Heart right ventricle (tissue), 16 donors: Measurements from ENCODE around the gene OTOG. TPM values are rescaled to one million over a fixed set of nuclear protein-coding genes. Genes with fewer than 3 reads are reported as not detected.

Experiments
- ATAC-seq, 8 donors: fragments of 200-7000 bp; cut with Tn5 transposase; one replicate each; pipeline ENCODE4 v1.9.1; 2020; ENCODE audit warnings: mild to moderate bottlenecking in 8 of 8, moderate library complexity in 8 of 8, moderate number of reproducible peaks in 1 of 8
- DNase-seq, 2 donors: peaks; one replicate each; pipeline ENCODE4 v3.0.0-alpha.2; 2020
- H3K27ac ChIP-seq, 10 donors: fragments of 200-600 bp; sonication (generic) in 2 of 10; one replicate each; pipeline versions ENCODE4 v1.5.0 to v1.8.0; 2020 to 2022; ENCODE audit warnings: mild to moderate bottlenecking in 3 of 10
- H3K27me3 ChIP-seq, 7 donors: fragments of 200-600 bp; one replicate each; pipeline ENCODE4 v1.8.0; 2021 to 2022; ENCODE audit warnings: mild to moderate bottlenecking in 2 of 7
- H3K36me3 ChIP-seq, 9 donors: fragments of 200-600 bp; sonication (generic) in 1 of 9; one replicate each; pipeline versions ENCODE4 v1.5.0 to v1.8.0; 2020 to 2022; ENCODE audit warnings: mild to moderate bottlenecking in 2 of 9
- H3K4me1 ChIP-seq, 9 donors: fragments of 200-600 bp; sonication (generic) in 1 of 9; one replicate each; pipeline versions ENCODE4 v1.5.0 to v1.8.0; 2020 to 2022; ENCODE audit warnings: mild to moderate bottlenecking in 4 of 9
- H3K4me3 ChIP-seq, 10 donors: fragments of 200-600 bp; sonication (generic) in 2 of 10; one replicate each; pipeline versions ENCODE4 v1.5.0 to v1.8.0; 2020 to 2022; ENCODE audit warnings: mild to moderate bottlenecking in 7 of 10, moderate library complexity in 2 of 10
- H3K9me3 ChIP-seq, 11 donors: fragments of 200-600 bp in 10 of 11; sonication (generic) in 2 of 11; one replicate each; pipeline versions ENCODE4 v1.5.0 to v1.8.0; 2013 to 2022; ENCODE audit warnings: mild to moderate bottlenecking in 2 of 11, control low read depth in 1 of 11, moderate library complexity in 1 of 11
- WGBS, 2 donors: extraction: QIAGEN DNeasy Blood & Tissue Kit; methylation state at CpG; one replicate each; pipeline ENCODE4 v1.1.7; 2013; ENCODE audit warnings: inconsistent platforms in 1 of 2; 5-methylcytosine and 5-hydroxymethylcytosine counted together
- intact Hi-C, 10 donors: fragments of 100-400 bp; cut with DNase I; formaldehyde crosslinking; loops; one replicate each; pipeline versions ENCODE4 v1.11.1 to v1.14.2; 2022
- polyA plus RNA-seq, 2 donors: library from polyadenylated mRNA; stranded (reverse); fragments of 200-250 nt; gene quantifications; one replicate each; pipeline ENCODE4 v1.2.3, GENCODE V29; 2013
- total RNA-seq, 10 donors: library from RNA; stranded (reverse); fragmentation: NEBNext Ultra II Directional in 3 of 10; extraction: Animal tissue kit (Norgen Biotek cat#: 25700) in 3 of 10; gene quantifications; one replicate each; pipeline versions ENCODE4 v1.2.1 to v1.2.4, GENCODE V29; 2021 to 2023
- TF ChIP-seq, protein P1 (sequence below), 9 donors: fragments of 200-600 bp; sonication (generic) in 2 of 9; IDR thresholded peaks; one replicate each; pipeline versions ENCODE4 v1.5.0 to v1.8.0; 2021 to 2022; ENCODE audit warnings: antibody characterized with exemption in 9 of 9, mild to moderate bottlenecking in 5 of 9, moderate library complexity in 1 of 9
- donor health status: Arrhythmogenic right ventricular cardiomyopathy.
- donor health status: ischemic (EF 13 %, LVEDD 7.1; RV severe dilation, severe dysfunction).
- donor health status: healthy with polysubstance abuse.
- donor health status: DM: no; HTN: yes; CAD: no.
- donor health status: DM: no; HTN: no; CAD: no.
- donor health status: ischemic (EF 25% LVEDD 6.9; RV normal size, moderate dysfunction).
- donor health status: ischemic (EF 25% LVEDD 5.7; RV mildly dilated, moderate dysfunction).
- donor health status: healthy.
- donor health status: DM: yes; HTN: yes; CAD: no.
- donor health status: Ischemic cardiomyopathy.
- donor health status: ischemic (EF 35%, LVEDD 5.7; RV mildly dilated, moderate dysfunction).
- donor health status: nonischemic (EF 11% LVEDD 7.7; RV severe dilation, severe dysfunction).
- donor health status: DM: yes; HTN: yes; CAD: no.
- donor health status: PGD.
- donor health status: ischemic (EF 29% LVEDD 5.4; RV normal size, mild dysfunction).
- donor health status: nonischemic (EF 23%, LVEDD 6.1; RV moderate dilation, normal function).

Gene OTOG
- total and polyA plus RNA-seq, 12 donors = not detected

DNA sequence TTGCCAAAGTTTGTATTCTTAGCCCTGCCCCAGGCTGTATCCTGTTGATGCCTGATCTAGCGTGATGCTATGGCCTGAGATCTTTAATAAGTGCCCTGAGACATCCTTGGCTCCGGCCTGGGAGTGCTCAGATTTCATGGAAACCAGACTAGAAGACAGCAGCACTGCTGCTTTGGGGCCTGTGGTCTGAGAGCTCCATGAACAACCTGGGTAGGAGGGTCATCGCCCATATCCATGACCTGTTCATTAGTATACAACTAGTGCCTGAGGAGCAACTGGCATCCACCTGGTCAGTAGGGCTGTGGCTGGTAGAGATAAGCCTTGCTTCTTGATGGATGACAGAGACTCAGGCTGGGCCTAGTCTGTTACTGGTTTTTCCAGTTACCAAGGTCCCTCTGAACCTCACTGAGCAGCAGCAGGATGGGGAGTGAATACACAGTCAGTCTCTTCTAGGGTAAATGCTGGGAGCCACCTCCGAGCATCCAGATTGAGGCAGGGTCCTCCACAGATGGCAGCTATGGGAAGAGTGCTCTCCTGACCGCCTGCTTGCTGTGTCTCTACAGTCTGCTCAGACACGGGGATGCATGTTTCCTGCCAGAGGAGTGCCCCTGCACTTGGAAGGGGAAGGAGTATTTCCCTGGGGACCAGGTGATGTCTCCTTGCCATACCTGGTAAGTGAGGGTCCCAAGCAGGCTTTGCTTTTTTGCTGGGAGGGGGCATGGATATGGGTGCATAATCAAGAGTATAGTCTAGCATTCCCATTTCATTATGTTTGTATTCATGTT is 39.0 kb downstream of the OTOG start:
- no peak for DNase-seq
- no peak for ATAC-seq
- Histone ChIP-seq H3K9me3 (peaks cover 0 to 9% (median 0%) of the 10 kb centered on the region in 11 donors), H3K27ac (no peak overlapping the region), H3K4me3 (no peak overlapping the region), H3K4me1 (no peaks in the 10 kb centered on the region), H3K36me3 (no peaks in the 10 kb centered on the region), H3K27me3 (peaks cover 0 to 6% (median under 1%) of the 10 kb centered on the region in 7 donors)
- TF ChIP-seq, protein P1, sequence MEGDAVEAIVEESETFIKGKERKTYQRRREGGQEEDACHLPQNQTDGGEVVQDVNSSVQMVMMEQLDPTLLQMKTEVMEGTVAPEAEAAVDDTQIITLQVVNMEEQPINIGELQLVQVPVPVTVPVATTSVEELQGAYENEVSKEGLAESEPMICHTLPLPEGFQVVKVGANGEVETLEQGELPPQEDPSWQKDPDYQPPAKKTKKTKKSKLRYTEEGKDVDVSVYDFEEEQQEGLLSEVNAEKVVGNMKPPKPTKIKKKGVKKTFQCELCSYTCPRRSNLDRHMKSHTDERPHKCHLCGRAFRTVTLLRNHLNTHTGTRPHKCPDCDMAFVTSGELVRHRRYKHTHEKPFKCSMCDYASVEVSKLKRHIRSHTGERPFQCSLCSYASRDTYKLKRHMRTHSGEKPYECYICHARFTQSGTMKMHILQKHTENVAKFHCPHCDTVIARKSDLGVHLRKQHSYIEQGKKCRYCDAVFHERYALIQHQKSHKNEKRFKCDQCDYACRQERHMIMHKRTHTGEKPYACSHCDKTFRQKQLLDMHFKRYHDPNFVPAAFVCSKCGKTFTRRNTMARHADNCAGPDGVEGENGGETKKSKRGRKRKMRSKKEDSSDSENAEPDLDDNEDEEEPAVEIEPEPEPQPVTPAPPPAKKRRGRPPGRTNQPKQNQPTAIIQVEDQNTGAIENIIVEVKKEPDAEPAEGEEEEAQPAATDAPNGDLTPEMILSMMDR (IDR thresholded peaks at IDR 0.05) = no peak
- WGBS, 2 donors = 69 to 72% methylated on average over 6 of the region's 6 CpGs
- intact Hi-C loops = no loop called here

DNA sequence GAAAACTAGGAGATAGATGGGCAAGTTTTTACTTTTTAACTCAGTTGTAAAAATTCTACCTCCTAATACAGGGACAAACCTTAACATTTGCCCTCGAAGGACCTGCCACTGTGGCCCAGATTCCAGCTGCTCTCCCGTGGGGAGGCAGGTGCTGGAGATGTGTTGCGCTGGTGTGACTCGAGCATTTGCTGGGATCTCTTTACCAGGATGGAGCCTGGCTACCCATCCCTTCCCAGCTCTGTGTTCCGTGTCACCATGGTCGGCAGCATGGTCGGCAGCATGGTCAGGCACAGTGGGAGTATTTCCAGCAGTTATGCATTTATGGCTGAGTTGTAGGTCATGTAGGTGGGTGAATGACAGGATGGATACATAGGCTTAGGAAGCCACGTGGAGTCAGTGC is 41.1 kb downstream of the OTOG start:
- H3K27me3 ChIP-seq = peaks cover 0 to 11% (median 6%) of the 10 kb centered on the region in 7 donors
- H3K27ac ChIP-seq = no peak overlapping the region
- DNase-seq (no peak), ATAC-seq (no peak)
- TF ChIP-seq, protein P1 (IDR thresholded peaks at IDR 0.05) = no peak
- no peak overlapping the region for H3K4me3 ChIP-seq
- no peaks in the 10 kb centered on the region for H3K9me3 ChIP-seq
- no peaks in the 10 kb centered on the region for H3K36me3 ChIP-seq
- intact Hi-C loops = no loop called here
- WGBS, 2 donors = 83 to 86% methylated on average over 8 of the region's 8 CpGs
- no peaks in the 10 kb centered on the region for H3K4me1 ChIP-seq

DNA sequence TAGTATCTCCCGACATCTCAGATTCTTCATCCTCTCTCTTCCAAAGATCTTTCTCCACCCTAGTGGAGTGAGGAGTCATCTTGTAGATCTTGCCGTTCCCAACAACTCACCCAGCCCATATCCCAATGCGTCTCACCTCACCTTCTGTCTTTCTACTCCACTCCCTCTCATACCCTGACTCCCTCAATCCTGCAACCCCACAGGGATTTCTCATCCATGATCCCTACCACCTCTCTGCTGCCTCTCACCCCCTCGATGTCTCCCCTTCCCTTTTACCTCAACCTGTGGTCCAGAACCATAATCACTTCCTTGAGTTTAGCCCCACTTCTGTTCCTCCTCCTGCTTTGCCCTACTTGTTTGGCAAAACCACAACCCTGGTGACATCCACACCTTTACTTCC is 41.7 kb downstream of the OTOG start:
- no peak for DNase-seq
- intact Hi-C loops = no loop called here
- peaks cover 0 to 11% (median 6%) of the 10 kb centered on the region in 7 donors for H3K27me3 ChIP-seq
- TF ChIP-seq, protein P1 (IDR thresholded peaks at IDR 0.05) = no peak
- H3K36me3 ChIP-seq = no peaks in the 10 kb centered on the region
- no peak for ATAC-seq
- no peaks in the 10 kb centered on the region for H3K9me3 ChIP-seq
- H3K27ac ChIP-seq = no peak overlapping the region
- 87 to 89% methylated on average over 4 of the region's 4 CpGs for WGBS, 2 donors
- H3K4me3 ChIP-seq = no peak overlapping the region
- H3K4me1 ChIP-seq = no peaks in the 10 kb centered on the region

DNA sequence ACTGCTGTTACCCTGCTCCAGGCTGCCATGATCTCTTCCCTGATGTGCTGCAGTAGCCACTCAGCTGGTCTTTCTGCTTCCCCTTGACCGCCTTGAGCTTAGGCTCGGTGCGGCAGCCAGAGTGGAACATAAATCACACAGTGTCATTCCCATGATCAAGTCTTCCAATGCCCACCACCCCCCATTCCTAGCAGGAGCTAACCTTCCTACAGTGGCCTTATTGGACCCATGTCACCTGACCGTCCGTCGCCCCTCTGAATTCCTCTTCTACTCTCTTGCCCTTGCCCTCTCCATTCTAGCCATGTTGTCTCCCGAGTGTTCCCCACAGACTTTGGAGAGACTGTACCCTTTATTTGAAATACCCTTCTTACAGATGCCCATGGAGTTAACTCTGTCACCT is 43.4 kb downstream of the OTOG start:
- H3K9me3 ChIP-seq = no peaks in the 10 kb centered on the region
- no peak overlapping the region for H3K4me3 ChIP-seq
- DNase-seq = no peak
- 95% methylated on average over 7 of the region's 7 CpGs for WGBS, 2 donors
- H3K4me1 ChIP-seq = no peaks in the 10 kb centered on the region
- peaks cover 0 to 16% (median 6%) of the 10 kb centered on the region in 7 donors for H3K27me3 ChIP-seq
- H3K27ac ChIP-seq = no peak overlapping the region
- ATAC-seq = no peak
- no peaks in the 10 kb centered on the region for H3K36me3 ChIP-seq
- TF ChIP-seq, protein P1 (IDR thresholded peaks at IDR 0.05) = no peak
- intact Hi-C loops = loop anchor here in 1 of 10 donors (10.0 kb wide), 1 partner anchor 134 kb away; no protein-coding TSS in a partner anchor
